HG02973 (cell line): Measurements from ENCODE around the gene TUSC2.
"Not testable (repeated sequence)": the region's sequence is repeated elsewhere in the genome, so short reads cannot be mapped to it uniquely, and the experiment has no call there.

Experiments
- ATAC-seq: cut with Tn5 transposase; IDR thresholded peaks from one replicate; pipeline ENCODE4 v1.9.1; 2021; ENCODE audit warnings: moderate library complexity; ENCODE audit not compliant: unreplicated experiment

The TUSC2 gene

DNA sequence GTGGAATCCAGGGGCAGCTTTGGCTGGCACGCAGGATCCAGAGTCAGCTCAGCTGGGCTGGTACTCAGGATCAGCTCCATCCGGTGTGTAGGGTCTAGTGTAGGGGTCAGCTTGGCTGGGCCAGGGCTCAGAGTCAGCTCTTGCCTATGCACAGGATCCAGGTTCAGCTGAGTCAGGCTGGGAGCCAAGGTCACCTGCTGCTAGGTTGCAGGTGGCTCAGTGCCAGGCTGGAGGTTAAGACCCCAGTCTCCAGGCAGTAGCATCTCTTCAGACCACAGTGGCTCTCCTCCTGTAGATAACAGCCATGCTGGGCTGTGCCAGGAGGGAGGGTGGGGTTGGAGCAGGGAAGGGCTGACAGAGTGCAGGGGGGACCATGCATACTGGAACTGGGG lies 30.6 kb downstream of the TUSC2 start:
- ATAC-seq, result no peak

DNA sequence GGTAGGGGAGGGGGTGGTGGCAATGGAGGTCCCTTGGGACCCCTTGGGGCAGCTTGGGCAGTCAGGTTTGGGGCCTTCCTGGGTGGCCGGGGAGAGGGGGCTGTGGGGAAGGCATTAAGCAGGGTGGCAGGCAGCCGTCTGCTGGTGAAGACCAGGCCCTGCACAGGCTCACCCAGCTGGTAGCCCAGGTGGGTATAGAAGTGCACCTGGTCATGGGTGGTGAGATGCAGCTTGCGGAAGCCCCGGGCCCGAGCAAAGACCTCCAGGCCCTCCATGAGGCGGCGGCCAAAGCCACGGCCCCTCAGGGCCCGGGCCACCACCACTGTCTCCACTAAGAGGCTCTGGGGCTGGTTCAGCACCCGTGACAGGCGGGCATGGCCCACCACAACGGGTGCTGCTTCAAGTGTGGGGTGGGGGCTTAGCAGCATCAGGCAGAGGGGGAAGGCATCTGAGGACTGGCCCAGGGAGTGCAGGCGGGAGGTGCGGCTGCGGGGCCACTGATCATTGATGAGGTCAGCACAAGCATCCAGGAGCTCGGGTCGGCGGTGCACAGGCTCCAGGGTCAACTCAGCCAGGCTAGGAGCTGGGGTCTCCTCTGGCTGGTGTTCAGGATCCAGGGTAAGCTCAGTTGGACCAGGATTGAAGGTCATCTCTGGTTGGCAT lies 31.2 kb downstream of the TUSC2 start:
- no peak for ATAC-seq

DNA sequence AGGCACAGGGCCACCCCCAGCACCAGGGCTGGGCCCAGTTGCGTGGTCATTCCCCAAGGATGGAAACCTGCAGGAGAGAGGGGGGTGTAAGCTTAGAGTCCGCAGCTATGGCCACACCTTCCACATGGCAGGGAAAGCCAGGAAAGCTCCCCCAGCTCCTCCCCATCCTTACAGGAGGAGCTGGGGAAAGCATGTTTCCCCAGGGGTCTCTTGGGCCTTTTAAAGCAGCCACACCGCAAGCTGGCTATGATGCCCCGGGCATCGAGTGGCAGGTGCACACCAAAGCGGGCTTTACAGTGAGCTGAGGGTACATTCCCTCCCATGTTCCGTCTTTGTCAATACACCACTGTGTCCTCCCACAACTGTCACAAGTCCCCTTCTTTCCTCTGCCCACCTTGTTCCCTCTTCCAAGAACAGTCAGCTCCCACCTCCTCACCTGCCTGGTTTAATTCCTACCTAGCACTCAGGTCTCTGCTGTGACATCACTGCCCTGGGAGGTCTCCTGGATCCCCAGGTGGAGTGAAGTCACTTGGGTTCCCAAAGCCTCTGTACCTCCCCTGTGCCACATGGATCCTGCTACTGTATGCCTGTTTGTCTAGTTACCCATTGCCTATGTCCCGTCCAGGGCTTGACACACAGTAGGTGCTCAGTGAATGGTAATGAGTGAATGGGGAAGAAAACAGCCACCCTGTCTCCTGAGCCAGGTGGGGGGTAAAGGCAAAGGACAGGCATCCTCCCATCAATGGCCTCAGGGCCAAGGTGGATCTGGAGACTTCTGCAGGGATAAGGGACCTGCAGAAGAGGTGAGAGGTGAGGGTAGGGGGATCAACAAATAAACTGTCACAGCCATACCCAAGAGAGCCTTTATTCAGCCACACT lies 32.2 kb downstream of the TUSC2 start:
- ATAC-seq, result no peak

DNA sequence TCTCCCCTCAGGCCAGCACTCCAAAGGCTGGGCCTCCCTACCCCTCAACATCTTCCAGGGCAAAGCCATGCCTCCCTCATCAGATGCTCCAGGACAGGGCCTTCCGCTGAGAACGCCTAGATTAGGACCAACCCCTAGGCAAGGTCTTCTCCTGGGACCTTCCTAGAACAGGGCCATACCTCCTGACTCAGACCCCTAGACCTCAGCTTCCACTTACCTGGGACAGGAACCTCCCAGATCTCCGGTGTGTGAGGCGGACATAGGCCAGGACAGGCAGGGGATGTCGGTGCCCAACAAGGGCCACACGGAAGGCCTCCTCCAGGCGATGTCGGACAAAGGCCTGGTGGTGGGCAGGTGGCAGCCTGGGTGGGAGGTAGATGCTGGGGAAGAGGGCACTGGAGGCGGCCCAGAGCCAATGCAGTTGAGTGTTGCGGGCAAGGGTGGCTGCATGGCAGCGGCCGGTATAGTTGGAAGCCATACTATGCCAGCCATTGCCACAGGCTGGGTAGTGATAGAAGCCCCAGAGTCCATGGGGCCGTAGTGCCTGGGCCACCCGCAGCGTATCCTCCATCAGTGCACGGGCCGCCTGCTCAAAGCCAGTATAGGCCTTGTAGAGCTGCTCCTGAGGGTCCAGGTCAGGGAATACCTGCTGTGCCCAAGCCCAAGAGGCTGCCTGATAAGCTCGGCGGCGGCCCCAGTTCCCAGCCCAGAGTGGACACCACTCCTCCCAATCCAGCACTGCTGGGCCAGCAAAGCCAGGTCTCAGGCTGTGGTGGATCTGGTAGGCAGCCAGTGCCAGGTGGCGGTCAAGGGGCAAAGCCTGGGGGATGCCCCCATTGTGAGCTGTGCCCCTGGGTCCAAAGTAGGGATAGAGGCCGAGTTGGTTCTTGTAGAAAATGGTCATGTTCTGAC lies 33.3 kb downstream of the TUSC2 start:
- ATAC-seq, result no peak

DNA sequence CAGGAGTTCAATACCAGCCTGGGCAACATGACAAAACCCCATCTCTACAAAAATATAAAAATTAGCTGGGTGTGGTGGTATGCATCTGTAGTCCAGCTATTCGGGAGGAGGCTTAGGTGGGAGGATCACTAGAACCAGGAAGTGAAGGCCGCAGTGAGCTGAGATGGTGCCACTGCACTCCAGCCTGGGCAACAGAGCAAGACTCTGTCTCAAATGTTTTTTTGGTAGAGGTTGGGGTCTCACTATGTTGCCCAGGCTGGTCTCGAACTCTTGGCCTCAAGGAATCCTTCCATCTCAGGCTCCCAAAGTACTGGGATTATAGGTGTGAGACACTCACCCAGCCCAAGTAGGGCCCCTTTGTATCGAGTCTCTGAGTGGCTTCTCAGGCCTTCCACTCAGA lies 33.9 kb downstream of the TUSC2 start:
- ATAC-seq, result no peak

DNA sequence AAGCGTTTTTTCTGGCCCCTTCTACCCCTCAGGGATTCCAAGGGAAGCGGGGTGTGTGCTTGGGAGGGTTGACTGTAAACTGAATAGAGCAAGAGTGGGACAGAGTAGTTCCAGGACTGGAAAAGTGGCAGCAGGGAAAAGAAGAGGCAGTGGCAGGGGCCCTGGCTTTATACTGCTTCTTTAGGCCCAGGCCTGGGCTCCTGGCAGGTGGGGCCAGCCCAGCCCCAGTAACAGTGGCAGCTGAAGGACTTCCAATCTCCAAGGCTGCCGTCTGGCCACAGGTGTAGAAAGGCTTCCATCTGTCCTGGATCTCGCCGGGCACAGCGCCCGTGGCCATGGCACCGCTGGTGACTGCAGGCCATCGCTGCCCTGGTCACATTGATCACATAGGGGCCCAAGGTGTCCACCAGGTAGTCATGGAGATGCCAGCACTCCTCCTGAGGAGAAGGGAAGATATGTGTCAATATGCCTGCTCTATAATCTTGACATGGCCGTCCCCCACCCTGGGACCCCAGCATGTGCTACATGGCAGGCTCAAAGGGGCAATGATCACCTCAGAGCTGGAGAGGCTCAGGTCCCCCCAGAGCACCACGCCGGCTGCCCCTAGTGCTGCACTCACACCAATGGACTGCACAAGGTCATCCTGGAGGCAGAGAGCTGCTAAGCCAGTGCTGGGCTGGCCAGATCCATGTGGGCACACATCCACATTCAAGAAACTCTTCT lies 34.8 kb downstream of the TUSC2 start:
- no peak for ATAC-seq

DNA sequence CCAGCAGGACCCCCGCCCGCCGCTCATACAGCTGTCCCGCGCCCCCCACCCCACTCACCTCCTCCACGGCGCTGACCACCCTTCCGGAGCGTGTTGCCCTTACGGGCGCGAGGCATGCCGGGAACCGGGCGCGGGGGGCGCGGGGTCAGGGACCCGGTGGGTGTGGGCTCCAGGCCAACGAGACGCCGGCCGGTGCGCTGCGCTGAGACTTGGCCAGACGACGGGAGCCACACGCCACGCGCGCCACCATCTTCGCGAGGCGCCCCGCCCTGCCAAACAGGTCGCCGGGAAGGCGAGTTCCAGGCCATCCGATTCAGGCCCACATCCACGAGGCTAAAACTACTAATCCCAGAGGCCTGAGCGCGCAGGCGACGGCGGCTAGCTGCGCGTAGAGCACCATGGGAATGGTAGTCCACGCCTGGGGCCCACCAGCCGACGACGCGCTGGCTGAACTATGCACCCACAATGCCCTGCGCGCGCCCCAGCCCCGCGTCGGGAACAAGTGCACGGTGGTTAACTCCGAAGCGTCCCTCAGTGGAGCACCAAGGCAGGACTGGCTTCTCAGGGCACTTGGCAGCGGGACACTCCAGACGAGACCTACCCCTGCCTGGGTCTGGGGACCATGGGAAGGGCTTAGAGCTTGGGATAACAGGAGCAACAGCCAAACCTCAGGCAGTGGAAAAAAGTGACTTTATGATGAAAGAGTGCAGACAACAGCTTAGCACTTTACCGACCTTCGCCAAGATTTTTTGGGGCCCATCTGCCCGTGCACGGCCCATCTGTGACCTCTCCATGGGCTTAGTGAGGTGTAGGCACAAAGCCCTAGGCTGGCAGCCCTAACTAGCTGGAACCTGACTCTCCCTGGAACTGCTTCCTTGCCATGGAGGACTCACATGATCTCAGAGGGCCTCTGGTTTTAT lies 35.6 kb downstream of the TUSC2 start, which contains the start of gene IFRD2:
Gene IFRD2 (minus strand): TSS at position 271 of the 920 bp plus-strand sequence. CDS start 155 bp downstream, at position 116.
- peak; percentile 93 for ATAC-seq

DNA sequence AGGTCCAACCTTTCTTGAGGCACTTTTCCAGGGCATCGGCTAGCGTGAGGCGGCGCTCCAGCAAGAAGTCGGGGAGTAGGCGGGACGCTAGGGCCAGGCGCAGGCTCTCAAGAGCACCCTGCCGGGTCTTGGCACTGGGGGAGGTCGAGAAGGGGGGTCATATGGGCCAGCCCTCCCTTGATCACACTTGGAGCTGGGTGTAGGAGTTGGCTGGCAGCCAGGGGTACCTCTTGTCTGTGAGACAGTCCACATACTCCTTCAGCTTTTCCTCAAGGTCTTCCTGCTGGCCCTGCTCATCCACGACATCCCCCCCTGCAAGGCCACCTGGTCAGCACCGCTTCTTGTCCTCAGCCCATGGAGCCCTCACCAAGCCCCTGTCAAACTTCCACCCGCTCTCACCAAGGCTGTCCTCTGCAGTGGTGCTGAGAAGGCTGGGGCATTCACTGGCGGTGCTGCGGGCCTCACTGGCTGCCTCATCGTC lies 37.8 kb downstream of the TUSC2 start:
- no peak for ATAC-seq

DNA sequence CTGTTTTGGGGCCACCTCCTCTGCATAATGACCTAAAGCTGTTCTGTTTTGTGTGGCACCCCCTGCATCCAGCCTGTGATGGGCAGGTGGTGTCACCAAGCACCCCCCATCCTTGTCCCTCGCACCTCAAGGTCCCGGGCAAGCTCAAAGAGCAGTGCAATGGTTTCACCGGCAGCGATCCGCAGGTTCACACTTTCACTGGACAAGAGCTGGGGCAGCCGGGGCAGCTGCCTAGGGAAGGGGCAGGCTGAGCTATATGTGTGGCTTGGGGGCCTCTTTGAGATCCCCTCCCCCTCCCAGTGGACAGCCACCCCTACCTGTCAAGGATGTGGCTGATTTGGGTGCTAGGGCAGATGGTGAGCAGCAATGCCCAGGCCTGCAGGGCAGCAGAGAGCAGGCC lies 38.9 kb downstream of the TUSC2 start:
- no peak for ATAC-seq

DNA sequence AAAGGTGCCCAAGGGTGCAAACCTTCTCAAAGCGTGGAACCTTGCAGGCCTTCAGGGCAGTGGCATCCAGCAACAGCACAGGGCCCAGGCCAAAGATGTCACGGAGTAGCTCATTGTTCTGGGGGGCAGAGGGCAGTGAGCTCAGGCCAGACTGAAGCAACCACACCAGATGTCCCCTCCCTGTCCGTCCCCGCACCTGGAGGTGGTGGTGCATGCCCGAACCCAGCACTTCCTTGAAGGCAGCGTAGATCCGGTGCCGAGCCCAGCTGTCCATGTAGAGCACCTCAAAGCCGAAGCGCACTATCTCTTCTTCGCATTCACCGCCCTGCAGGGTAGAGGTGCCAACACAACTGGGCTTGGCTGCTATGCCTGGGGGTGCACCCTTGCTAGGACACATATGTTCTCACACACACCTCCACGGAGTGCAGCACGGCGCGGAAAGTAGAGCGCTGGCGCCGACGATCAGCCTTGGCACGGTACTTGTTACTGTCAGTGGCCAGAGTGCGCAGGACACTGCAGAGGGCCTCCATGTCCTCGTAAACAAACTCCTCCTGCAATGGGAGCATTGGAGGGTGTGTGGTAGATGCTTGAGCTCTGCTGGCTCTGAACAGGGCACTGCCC lies 39.5 kb downstream of the TUSC2 start:
- ATAC-seq, result no peak

DNA sequence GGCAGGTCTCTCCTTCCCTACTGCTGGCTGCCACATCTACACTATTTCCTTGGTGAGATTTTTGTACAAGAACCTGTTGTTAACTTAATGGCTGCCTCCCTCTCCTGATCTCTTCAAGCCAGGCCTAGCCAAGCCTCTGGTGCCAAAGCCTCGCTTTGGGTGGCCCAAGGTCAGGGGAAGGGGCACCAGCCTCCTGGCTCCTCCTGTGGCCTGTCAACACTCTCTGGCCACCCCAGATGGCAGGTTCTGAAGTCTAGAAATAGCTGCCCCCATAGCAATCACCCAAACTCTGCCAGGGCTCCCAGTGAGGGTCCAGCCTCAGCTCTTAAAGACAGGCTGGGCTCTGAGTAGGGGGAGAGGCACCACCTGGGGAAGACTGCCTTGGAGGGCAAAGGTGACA lies 40.8 kb downstream of the TUSC2 start:
- no peak for ATAC-seq

DNA sequence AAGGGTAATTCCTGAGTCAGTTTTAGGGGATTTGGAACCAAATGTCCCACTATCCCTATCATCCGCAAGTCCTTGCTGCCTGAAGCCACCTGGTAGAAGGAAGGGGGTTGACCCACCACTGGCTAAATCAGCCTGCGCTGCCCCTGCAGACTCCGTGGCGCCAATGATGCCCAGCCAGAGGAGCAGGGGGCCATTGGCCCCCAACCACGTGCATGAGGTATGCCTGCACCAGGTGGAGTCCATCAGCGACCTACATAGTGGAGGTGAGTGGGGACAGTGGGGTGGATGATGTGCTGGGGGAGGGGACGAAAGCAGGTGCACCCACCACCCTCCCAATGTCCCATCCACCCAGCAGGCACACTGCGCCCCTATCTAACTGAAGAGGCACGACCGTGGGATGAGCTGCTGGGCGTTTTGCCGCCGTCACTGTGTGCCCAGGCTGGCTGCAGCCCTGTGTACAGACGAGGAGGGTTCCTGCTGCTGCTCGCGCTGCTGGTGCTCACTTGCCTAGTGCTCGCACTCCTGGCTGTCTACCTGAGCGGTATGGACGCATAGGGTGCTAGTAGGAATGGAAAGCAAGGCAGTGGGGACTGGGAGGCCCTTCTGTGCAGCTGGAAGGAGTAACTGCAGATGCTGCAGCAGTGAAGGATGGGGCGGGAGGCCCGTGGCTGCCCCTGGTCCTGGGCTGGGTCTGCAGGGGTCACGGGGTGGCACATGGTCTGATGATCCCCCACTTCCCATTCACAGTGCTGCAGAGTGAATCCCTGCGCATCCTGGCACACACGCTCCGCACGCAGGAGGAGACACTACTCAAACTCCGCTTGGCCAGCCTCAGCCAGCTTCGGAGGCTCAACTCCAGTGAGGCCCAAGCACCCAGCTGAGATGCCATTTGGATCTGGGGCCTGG lies 41.4 kb downstream of the TUSC2 start:
- no peak for ATAC-seq

DNA sequence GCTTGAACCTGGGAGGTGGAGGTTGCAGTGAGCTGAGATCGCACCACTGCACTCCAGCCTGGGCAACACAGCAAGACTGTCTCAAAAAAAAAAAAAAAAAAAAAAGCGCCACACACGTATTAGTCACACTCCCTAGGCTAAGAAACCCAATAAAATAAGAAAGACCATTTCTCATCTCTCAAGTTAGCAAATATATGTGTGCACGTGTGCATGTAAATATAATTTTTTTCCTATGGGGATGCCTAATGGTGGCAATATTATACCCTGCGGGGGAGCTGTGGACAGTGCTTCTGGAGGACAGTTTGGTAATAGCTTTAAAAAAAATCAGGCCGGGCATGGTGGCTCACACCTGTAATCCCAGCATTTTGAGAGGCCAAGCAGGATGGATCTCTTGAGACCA lies 43.9 kb downstream of the TUSC2 start:
- ATAC-seq, result not testable (repeated sequence)

DNA sequence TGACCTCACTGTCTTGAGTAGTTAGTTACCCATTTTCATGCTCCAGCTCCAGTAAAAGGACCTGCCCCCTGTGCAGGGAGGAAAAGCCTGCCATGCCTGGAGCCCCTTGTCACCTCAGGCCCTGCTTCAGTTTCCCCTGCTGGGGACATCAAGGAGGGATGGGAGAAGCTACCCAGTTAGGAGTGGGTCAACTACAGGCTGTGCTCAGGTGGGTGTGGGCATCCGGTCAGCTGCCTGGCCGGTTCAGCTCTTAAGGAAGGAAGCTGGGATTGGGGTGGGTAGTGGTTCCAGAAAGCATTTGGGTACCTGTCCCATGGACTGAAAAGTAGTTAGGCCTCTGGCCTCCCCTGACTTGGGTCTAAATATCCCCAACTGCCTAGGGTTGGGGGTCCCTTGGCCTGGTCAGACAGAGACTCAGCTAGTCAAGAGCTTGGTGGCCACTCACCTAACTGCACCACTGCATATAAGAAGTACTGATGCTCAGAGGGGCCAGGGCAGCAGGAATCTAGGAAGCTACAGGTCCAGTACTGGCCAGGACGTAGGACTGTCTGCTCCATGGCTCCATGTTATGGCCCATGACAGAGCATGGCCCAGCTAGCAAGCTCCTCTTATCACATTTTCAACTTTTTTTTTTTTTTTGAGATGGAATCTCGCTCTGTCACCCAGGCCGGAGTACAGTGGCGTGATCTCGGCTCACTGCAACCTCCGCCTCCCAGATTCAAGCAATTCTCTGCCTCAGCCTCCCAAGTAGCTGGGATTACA lies 48.6 kb downstream of the TUSC2 start:
- no peak for ATAC-seq

DNA sequence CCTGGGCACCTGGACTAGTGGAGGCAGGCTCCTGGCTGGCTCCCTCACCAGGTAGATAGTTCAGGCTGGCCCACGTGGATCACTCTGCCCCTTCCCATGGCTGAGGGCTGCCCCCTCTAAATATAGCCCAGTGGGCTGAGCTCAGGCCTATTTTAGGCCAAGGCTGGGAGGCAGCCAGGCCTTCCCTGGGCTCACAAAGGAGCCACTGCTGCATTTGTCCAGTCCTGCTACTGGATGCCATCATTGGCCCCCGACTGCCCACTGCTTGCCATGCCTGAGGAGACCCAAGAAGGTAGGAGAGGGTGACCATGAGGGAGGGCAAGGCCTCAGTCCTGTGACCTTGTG lies 49.2 kb downstream of the TUSC2 start, which contains the start of gene LSMEM2:
Gene LSMEM2 (plus strand): TSS at position 208 of the 345 bp plus-strand sequence. CDS start 27 bp downstream, at position 235.
- no peak for ATAC-seq

DNA sequence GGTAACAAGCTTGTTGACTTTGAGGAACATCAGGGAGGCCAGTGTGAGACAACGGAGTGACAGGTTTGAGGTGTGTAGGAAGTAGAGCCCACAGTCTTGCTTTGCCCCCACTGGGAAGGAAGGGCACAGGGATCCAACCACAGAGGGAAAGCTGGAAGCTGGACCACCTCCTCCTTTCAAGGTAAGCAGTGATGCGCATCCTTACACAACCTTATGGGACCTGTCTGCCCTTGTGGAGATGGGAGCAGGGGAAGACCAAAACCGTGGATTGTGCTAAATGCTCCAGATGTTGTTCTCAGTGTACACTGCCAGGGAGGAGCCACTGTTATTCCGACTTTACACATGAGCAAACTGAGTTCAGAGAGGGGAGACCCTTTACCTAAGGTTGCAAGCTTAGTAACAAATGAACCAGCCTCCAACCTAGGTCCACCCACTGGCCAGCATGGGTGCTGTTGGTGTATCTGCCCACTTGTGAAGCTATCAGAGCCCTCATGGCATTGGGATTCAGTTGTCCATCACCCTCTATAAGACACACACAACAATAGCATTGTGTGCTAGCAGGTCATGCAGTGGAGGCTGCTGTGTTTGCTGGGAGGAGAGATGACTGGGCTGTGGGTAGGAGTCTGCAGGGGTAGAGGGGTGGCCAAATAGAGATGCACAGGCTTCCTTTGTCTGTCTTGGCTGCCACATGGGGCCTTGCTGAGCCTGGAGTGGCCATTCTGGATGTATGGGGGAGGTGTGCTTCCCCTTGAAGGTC lies 49.7 kb downstream of the TUSC2 start:
- no peak for ATAC-seq

DNA sequence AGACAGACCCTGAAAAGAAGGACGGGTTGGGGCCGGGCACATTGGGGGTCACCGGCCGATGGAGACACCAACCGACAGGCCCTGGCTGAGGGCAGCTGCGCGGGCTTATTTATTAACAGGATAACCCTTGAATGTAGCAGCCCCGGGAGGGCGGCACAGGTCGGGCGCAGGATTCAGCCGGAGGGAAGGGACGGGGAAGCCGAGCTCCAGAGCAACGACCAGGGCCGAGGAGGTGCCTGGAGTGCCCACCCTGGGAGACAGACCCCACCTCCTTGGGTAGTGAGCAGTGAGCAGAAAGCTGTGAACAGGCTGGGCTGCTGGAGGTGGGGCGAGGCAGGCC lies 51.3 kb downstream of the TUSC2 start:
- no peak for ATAC-seq
